ENCODE measurements around the gene DEUP1. TPM values are rescaled to one million over a fixed set of nuclear protein-coding genes. Genes with fewer than 3 reads are reported as not detected.

DEUP1 gene
- total RNA-seq, 1 experiment from 2014 or later: 0.44 TPM

DNA sequence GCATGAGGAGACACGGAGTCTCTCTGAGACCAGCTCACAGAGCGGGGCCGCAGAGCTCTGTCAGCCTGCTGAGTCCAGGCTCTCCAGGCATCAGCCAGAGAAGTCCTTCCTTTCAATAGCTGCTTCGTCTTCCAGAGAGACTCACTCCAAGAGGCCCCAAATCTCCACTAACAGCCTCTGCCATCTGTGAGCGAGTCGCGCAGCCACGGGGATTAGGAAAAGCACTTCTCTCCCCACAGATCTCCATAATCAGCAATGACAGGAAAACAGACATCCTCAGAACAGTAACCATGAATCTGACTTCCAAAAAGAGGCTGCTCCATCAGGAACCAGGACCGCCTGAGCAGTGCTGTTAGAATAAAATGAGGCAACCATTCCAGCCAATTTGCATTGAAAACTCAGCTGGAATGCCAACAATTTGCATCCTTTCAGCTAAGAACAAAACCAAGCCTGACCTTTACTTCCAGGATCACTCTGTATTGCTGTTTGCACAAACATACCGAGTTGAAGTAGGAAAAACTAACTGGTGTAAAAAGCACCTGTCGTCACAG, 147.2 kb downstream of the DEUP1 start (continued):
- TF ChIP-seq SP1 (CRISPR knock-in tag; conservative IDR thresholded peaks at IDR 0.05) (no peak), TCF7 (CRISPR knock-in tag; IDR thresholded peaks at IDR 0.05; ENCODE audit: low read depth) (no peak), TEAD1 (CRISPR knock-in tag; IDR thresholded peaks at IDR 0.05) (peak; percentile 86; the same call in 1 of the 2 replicates), ELF4 (CRISPR knock-in tag; IDR thresholded peaks at IDR 0.05; ENCODE audit: low read depth) (no peak), ZNF396 (CRISPR knock-in tag; IDR thresholded peaks at IDR 0.05; ENCODE audit: borderline replicate concordance) (no peak), ZNF317 (CRISPR knock-in tag; IDR thresholded peaks at IDR 0.05; ENCODE audit: borderline replicate concordance, low read depth) (no peak), ARID4B (CRISPR knock-in tag; IDR thresholded peaks at IDR 0.05; ENCODE audit: borderline replicate concordance) (no peak), CBFB (CRISPR knock-in tag; IDR thresholded peaks at IDR 0.05; ENCODE audit: low read depth) (no peak), PREB (CRISPR knock-in tag; IDR thresholded peaks at IDR 0.05; ENCODE audit: borderline replicate concordance) (no peak), FOXP1 (CRISPR knock-in tag; IDR thresholded peaks at IDR 0.05; ENCODE audit: borderline replicate concordance) (no peak), GTF2I (CRISPR knock-in tag; conservative IDR thresholded peaks at IDR 0.05) (0 out of 2 replicates have a peak, but pooled peaks have one; percentile 10), ATF6 (CRISPR knock-in tag; IDR thresholded peaks at IDR 0.05) (no peak), SOX15 (CRISPR knock-in tag; IDR thresholded peaks at IDR 0.05) (no peak), ETV6 (CRISPR knock-in tag; IDR thresholded peaks at IDR 0.05) (no peak), ATF3 (CRISPR knock-in tag; conservative IDR thresholded peaks at IDR 0.05) (no peak), CREM (CRISPR knock-in tag; IDR thresholded peaks at IDR 0.05) (no peak), CREB1 (CRISPR knock-in tag; IDR thresholded peaks at IDR 0.05) (no peak)
- TF ChIP-seq, protein P1, sequence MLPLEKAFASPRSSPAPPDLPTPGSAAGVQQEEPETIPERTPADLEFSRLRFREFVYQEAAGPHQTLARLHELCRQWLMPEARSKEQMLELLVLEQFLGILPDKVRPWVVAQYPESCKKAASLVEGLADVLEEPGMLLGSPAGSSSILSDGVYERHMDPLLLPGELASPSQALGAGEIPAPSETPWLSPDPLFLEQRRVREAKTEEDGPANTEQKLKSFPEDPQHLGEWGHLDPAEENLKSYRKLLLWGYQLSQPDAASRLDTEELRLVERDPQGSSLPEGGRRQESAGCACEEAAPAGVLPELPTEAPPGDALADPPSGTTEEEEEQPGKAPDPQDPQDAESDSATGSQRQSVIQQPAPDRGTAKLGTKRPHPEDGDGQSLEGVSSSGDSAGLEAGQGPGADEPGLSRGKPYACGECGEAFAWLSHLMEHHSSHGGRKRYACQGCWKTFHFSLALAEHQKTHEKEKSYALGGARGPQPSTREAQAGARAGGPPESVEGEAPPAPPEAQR (CRISPR knock-in tag; IDR thresholded peaks at IDR 0.05): no peak
